ENCODE data around the gene GPR137. TPM values are rescaled to one million over a fixed set of nuclear protein-coding genes. Genes with fewer than 3 reads are reported as not detected.

GPR137 gene
- 34.8 TPM for polyA plus RNA-seq (2013, experiment 1 of 2)
- 29.7 TPM for polyA plus RNA-seq (2013, experiment 2 of 2)

GRCh38 chr11:64284962-64285884 lies at the start of gene GPR137:
Gene GPR137, plus strand, starts transcription at chr11:64285848. Its CDS starts 677 bp downstream, at chr11:64286525.
- peaks cover 11% of the 10 kb centered on the region for H3K36me3 ChIP-seq (ENCODE audit: control insufficient read depth, insufficient read depth, low read length)
- H3K4me3 ChIP-seq (ENCODE audit: extremely low read depth, insufficient read depth, low read length, poor library complexity, severe bottlenecking): peak within 1 kb of the TSS; percentile 66
- H3K4me1 ChIP-seq (ENCODE audit: control insufficient read depth, insufficient read depth, low read length, poor library complexity, severe bottlenecking): peaks cover 8% of the 10 kb centered on the region
- no peaks in the 10 kb centered on the region for H3K9me3 ChIP-seq (ENCODE audit: control insufficient read depth, low read length)
- 1 to 2% methylated on average over 48 to 64 of the region's 102 CpGs for WGBS, 2 experiments (ENCODE audit: insufficient coverage in 2 of 2)
- H3K27ac ChIP-seq (ENCODE audit: low read depth, low read length, severe bottlenecking): peak within 1 kb of the TSS; percentile 88

DNA sequence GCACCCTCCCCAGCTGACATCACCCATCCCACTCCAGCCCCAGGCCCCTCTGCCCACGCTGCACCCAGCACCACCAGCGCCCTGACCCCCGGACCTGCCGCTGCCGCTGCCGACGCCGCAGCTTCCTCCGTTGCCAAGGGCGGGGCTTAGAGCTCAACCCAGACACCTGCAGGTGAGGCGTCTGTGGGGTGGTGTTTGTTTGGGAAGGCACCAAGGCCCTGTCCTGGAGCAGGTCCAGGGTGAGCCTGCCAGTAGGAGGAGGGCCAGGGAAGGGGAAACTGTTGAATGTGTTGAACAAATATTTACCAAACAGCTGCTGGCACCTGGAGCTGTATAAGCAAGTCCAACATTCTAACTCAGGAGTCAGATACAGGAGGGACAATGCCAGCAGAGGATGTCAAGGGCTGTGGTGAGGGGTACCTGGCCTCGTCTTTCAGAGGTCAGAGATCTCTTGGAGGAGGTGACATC lies 48.1 kb upstream of the GPR137 start:
- Histone ChIP-seq H3K4me1 (ENCODE audit: control insufficient read depth, insufficient read depth, low read length, poor library complexity, severe bottlenecking) (peaks cover 11% of the 10 kb centered on the region), H3K9me3 (ENCODE audit: control insufficient read depth, low read length) (no peaks in the 10 kb centered on the region), H3K36me3 (ENCODE audit: control insufficient read depth, insufficient read depth, low read length) (peaks cover 16% of the 10 kb centered on the region), H3K4me3 (ENCODE audit: extremely low read depth, insufficient read depth, low read length, poor library complexity, severe bottlenecking) (no peak overlapping the region), H3K27ac (ENCODE audit: low read depth, low read length, severe bottlenecking) (no peak overlapping the region)
- WGBS, 2 experiments (ENCODE audit: insufficient coverage in 2 of 2): 91 to 92% methylated on average over 10 to 12 of the region's 12 CpGs

DNA sequence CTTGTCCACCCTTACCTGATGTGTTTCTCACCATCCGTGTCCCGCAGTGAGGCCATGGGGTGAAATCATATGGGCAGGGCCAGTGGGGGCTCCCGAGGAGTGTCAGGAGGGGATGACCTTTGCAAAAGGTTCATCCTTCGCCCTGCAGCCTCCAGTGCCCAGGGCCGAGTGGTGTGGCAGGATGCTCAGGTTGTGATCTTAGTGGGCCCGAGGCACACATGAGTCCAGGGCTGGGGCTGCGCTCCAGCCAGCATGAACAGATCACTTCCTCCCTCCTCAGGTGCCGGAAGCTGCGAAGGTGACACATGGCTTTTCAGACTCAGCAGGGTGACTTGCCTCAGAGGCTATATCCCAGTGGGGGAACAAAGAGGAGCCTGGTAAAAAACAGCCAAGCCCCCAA lies 47.6 kb upstream of the GPR137 start:
- H3K4me3 ChIP-seq (ENCODE audit: extremely low read depth, insufficient read depth, low read length, poor library complexity, severe bottlenecking): no peak overlapping the region
- WGBS, 2 experiments (ENCODE audit: insufficient coverage in 2 of 2): 88 to 93% methylated on average over 3 to 4 of the region's 9 CpGs
- H3K9me3 ChIP-seq (ENCODE audit: control insufficient read depth, low read length): no peaks in the 10 kb centered on the region
- no peak overlapping the region for H3K27ac ChIP-seq (ENCODE audit: low read depth, low read length, severe bottlenecking)
- peaks cover 18% of the 10 kb centered on the region for H3K36me3 ChIP-seq (ENCODE audit: control insufficient read depth, insufficient read depth, low read length)
- H3K4me1 ChIP-seq (ENCODE audit: control insufficient read depth, insufficient read depth, low read length, poor library complexity, severe bottlenecking): peaks cover 17% of the 10 kb centered on the region

GRCh38 chr11:64238999-64239398 lies 46.6 kb upstream of the GPR137 start:
- H3K9me3 ChIP-seq (ENCODE audit: control insufficient read depth, low read length): no peaks in the 10 kb centered on the region
- peaks cover 27% of the 10 kb centered on the region for H3K36me3 ChIP-seq (ENCODE audit: control insufficient read depth, insufficient read depth, low read length)
- H3K4me3 ChIP-seq (ENCODE audit: extremely low read depth, insufficient read depth, low read length, poor library complexity, severe bottlenecking): no peak overlapping the region
- 96 to 97% methylated on average over 5 of the region's 5 CpGs for WGBS, 2 experiments (ENCODE audit: insufficient coverage in 2 of 2)
- H3K4me1 ChIP-seq (ENCODE audit: control insufficient read depth, insufficient read depth, low read length, poor library complexity, severe bottlenecking): peaks cover 26% of the 10 kb centered on the region
- H3K27ac ChIP-seq (ENCODE audit: low read depth, low read length, severe bottlenecking): no peak overlapping the region

GRCh38 chr11:64239662-64240434 lies 45.8 kb upstream of the GPR137 start:
- Histone ChIP-seq H3K9me3 (ENCODE audit: control insufficient read depth, low read length) (no peaks in the 10 kb centered on the region), H3K4me1 (ENCODE audit: control insufficient read depth, insufficient read depth, low read length, poor library complexity, severe bottlenecking) (peaks cover 28% of the 10 kb centered on the region), H3K27ac (ENCODE audit: low read depth, low read length, severe bottlenecking) (peak overlapping the region; percentile 99), H3K4me3 (ENCODE audit: extremely low read depth, insufficient read depth, low read length, poor library complexity, severe bottlenecking) (peak overlapping the region; percentile 95), H3K36me3 (ENCODE audit: control insufficient read depth, insufficient read depth, low read length) (peaks cover 34% of the 10 kb centered on the region)
- WGBS, 2 experiments (ENCODE audit: insufficient coverage in 2 of 2): 91 to 100% methylated on average over 10 to 11 of the region's 11 CpGs

DNA sequence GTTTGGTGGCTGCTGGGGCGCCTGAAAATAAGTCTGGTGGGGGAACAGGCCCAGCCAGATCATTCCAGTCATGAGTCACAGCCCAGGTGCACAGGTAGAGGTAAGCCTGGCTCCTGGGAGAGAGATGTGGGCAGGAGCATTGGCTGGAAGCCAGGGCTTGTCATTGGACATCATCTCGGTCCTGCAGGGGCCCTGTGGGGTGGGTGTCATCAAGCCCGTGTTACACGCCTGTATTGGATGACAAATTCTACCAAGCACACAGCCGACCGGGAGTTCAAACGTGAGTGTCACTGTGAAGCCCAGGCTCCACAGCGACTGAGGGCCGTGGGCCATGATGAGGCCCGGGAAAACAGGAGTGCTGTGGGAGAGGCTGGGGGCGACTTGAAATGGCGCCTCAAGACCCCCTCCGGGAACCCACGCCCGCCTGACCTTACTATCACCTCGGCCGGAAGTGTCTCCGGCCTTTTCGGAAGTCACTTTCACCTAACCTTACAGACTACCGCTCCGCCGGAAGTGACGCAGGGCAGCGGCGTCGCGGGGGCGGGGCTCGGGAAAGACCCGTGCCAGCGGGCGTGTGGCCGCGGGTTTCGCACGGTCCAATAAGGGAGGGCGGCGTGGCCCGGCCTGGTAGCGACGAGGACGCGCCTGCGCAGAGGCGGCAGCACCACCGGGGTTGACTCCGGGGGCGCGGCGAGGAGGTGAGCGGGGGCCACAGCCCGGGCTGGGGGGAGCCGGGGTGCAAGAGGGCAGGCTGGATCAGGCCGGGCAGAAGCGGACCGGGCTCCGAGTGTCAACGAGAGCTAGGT lies 45.0 kb upstream of the GPR137 start, which contains the start of gene FKBP2:
FKBP2 (plus strand) TSS at position 661 of the 806 bp plus-strand sequence. CDS start 1,293 bp downstream, outside the sequence.
- peak within 1 kb of the TSS; percentile 95 for H3K4me3 ChIP-seq (ENCODE audit: extremely low read depth, insufficient read depth, low read length, poor library complexity, severe bottlenecking)
- H3K36me3 ChIP-seq (ENCODE audit: control insufficient read depth, insufficient read depth, low read length): peaks cover 38% of the 10 kb centered on the region
- H3K9me3 ChIP-seq (ENCODE audit: control insufficient read depth, low read length): no peaks in the 10 kb centered on the region
- H3K4me1 ChIP-seq (ENCODE audit: control insufficient read depth, insufficient read depth, low read length, poor library complexity, severe bottlenecking): peaks cover 28% of the 10 kb centered on the region
- 5% methylated on average over 33 to 50 of the region's 58 CpGs for WGBS, 2 experiments (ENCODE audit: insufficient coverage in 2 of 2)
- H3K27ac ChIP-seq (ENCODE audit: low read depth, low read length, severe bottlenecking): peak within 1 kb of the TSS; percentile 99

DNA sequence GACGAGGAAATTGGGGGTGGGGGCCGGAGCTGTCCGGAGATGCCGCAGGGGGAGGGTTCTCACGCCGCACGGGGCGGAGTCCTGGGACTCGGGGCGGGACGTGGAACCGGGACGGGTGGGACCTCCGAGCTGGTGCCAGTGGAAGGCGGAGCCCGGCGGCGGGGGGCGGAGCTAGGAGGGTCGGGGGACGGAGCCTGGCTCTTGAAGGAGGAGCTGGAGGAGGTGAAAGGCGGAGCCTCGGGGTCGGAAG lies 44.5 kb upstream of the GPR137 start:
- H3K4me1 ChIP-seq (ENCODE audit: control insufficient read depth, insufficient read depth, low read length, poor library complexity, severe bottlenecking): peaks cover 28% of the 10 kb centered on the region
- no peaks in the 10 kb centered on the region for H3K9me3 ChIP-seq (ENCODE audit: control insufficient read depth, low read length)
- peak overlapping the region; percentile 99 for H3K27ac ChIP-seq (ENCODE audit: low read depth, low read length, severe bottlenecking)
- 0 to 1% methylated on average over 13 to 22 of the region's 24 CpGs for WGBS, 2 experiments (ENCODE audit: insufficient coverage in 2 of 2)
- peaks cover 38% of the 10 kb centered on the region for H3K36me3 ChIP-seq (ENCODE audit: control insufficient read depth, insufficient read depth, low read length)
- peak overlapping the region; percentile 95 for H3K4me3 ChIP-seq (ENCODE audit: extremely low read depth, insufficient read depth, low read length, poor library complexity, severe bottlenecking)

DNA sequence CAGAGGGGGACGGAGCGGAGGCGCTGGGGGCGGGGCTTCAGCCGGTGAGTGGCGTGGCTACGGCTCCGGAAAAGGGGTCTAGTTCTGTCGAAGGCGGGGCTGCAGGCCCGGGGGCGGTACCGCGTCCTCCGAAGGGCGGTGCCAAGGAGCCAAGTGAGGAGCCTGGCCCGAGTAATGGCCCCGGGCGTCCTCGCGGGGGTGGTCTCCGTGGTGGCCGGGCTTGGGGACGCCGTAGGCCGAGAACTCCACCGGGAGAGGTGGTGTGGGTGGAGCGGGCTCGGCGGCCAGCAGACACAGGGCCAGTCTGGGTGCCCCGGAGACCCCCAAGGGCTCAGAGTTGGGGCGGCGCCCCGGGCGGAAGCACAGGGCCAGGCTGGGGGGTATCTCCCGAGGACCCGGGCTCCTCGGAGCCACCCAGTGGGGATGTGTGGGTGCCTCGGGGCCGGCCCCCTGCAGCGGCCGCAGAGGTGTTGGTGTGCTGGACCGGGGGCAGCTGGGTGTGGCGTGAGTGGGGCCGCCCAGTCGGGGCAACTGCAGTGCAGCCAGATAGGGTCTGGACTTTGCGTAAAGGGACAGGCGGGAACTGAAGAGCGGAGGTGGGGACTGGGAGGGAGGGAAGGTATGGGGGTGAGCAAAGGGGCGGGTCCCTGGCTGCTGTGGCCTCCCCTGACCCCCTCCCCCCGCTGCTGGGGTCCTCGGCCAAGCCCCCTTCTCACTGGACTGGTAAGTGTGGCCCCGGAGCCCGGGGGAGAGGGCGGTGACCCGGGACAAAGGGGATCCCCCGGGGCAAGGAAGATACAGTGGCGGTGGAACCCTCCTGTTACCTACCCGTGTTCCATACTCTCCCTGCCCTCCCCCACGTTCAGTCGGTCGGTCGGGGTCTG lies 43.9 kb upstream of the GPR137 start:
- Histone ChIP-seq H3K4me1 (ENCODE audit: control insufficient read depth, insufficient read depth, low read length, poor library complexity, severe bottlenecking) (peaks cover 28% of the 10 kb centered on the region), H3K27ac (ENCODE audit: low read depth, low read length, severe bottlenecking) (peak overlapping the region; percentile 73), H3K4me3 (ENCODE audit: extremely low read depth, insufficient read depth, low read length, poor library complexity, severe bottlenecking) (peak overlapping the region; percentile 95), H3K36me3 (ENCODE audit: control insufficient read depth, insufficient read depth, low read length) (peaks cover 38% of the 10 kb centered on the region), H3K9me3 (ENCODE audit: control insufficient read depth, low read length) (no peaks in the 10 kb centered on the region)
- 1% methylated on average over 41 to 45 of the region's 63 CpGs for WGBS, 2 experiments (ENCODE audit: insufficient coverage in 2 of 2)

DNA sequence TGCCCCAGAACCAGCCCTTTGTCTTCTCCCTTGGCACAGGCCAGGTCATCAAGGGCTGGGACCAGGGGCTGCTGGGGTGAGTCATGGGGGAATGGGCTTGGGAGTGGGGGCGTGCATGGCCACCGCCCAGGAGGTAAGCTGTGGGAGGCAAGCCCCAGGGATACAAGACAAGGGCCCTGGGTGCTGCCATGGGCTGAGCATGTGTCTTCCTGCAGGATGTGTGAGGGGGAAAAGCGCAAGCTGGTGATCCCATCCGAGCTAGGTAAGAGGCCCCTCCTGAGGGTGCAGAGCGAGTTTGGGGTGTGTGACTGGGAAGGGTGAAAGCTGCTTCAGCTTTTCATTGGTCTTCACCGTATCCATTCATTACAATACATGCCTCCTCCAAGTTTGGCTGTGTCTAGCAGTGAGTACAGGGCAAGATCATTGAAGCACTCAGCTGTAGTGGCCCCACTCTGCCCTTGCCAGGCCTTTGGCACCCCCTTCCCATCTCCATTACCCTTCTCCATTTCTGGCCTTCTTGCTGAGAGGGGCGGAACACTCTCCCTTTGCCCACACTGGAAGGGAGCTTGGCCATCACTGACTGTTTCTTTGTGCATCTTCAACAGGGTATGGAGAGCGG lies 42.3 kb upstream of the GPR137 start:
- H3K4me3 ChIP-seq (ENCODE audit: extremely low read depth, insufficient read depth, low read length, poor library complexity, severe bottlenecking): peak overlapping the region; percentile 95

More for the DNA sequence above, 42.3 kb upstream of the GPR137 start:
- WGBS, 2 experiments (ENCODE audit: insufficient coverage in 2 of 2): 83 to 93% methylated on average over 3 to 6 of the region's 8 CpGs
- Histone ChIP-seq H3K9me3 (ENCODE audit: control insufficient read depth, low read length) (no peaks in the 10 kb centered on the region), H3K4me1 (ENCODE audit: control insufficient read depth, insufficient read depth, low read length, poor library complexity, severe bottlenecking) (peaks cover 33% of the 10 kb centered on the region), H3K27ac (ENCODE audit: low read depth, low read length, severe bottlenecking) (no peak overlapping the region), H3K36me3 (ENCODE audit: control insufficient read depth, insufficient read depth, low read length) (peaks cover 25% of the 10 kb centered on the region)

All from mesodermal cell (in vitro differentiated cells).